OCI-LY1 (cell line): ENCODE measurements around the gene HS3ST3B1.

Source experiments
- H2AFZ ChIP-seq: fragments of 200-600 bp; sonication (generic), shearing (Covaris generic); 2 replicates; pipeline ENCODE4 v1.6.0; 2014; ENCODE audit warnings: antibody characterized with exemption, mild to moderate bottlenecking, low read length
- H3F3A ChIP-seq: fragments of 200-600 bp; sonication (generic), shearing (Covaris generic); 2 replicates; pipeline ENCODE4 v1.6.0; 2014; ENCODE audit warnings: mild to moderate bottlenecking, antibody characterized with exemption, low read length, moderate library complexity; ENCODE audit not compliant: insufficient read depth
- H3K27ac ChIP-seq: fragments of 200-600 bp; sonication (generic); 2 replicates; pipeline ENCODE4 v1.5.1; 2014; ENCODE audit warnings: low read length, mixed run types, mild to moderate bottlenecking, low read depth; ENCODE audit not compliant: poor library complexity, severe bottlenecking
- H3K27me3 ChIP-seq: fragments of 200-600 bp; sonication (generic); 2 replicates; pipeline ENCODE4 v1.6.0; 2014; ENCODE audit warnings: antibody characterized with exemption, mild to moderate bottlenecking, low read length, moderate library complexity; ENCODE audit not compliant: insufficient read depth
- H3K36me3 ChIP-seq: fragments of 200-600 bp; sonication (generic); 2 replicates; pipeline ENCODE4 v1.6.1; 2014; ENCODE audit warnings: mild to moderate bottlenecking, antibody characterized with exemption, low read length, moderate library complexity, mixed read lengths; ENCODE audit not compliant: insufficient read depth
- H3K4me1 ChIP-seq: fragments of 200-600 bp; sonication (generic); 2 replicates; pipeline ENCODE4 v1.5.1; 2014; ENCODE audit warnings: mild to moderate bottlenecking, low read length, moderate library complexity; ENCODE audit not compliant: insufficient read depth, severe bottlenecking
- H3K4me2 ChIP-seq: fragments of 200-600 bp; sonication (generic), shearing (Covaris generic); 2 replicates; pipeline ENCODE4 v1.6.1; 2014; ENCODE audit warnings: low read length
- H3K4me3 ChIP-seq: fragments of 200-600 bp; sonication (generic); 2 replicates; pipeline ENCODE4 v1.5.1; 2014; ENCODE audit warnings: low read length, low read depth, mild to moderate bottlenecking, mixed read lengths; ENCODE audit not compliant: poor library complexity, severe bottlenecking
- H3K79me2 ChIP-seq: fragments of 200-600 bp; shearing (Covaris generic); 2 replicates; pipeline ENCODE4 v1.6.1; 2016; ENCODE audit warnings: mixed run types, low read length, mixed read lengths; ENCODE audit not compliant: insufficient read depth
- H3K9ac ChIP-seq: fragments of 200-600 bp; sonication (generic), shearing (Covaris generic); 2 replicates; pipeline ENCODE4 v1.6.1; 2014; ENCODE audit warnings: mild to moderate bottlenecking, low read length, mixed read lengths
- H3K9me2 ChIP-seq: fragments of 200-600 bp; sonication (generic), shearing (Covaris generic); 2 replicates; pipeline ENCODE4 v1.6.1; 2014; ENCODE audit warnings: low read depth, mild to moderate bottlenecking, low read length, mixed read lengths
- H3K9me3 ChIP-seq: fragments of 200-600 bp; shearing (Covaris generic); 2 replicates; pipeline ENCODE4 v1.6.1; 2014; ENCODE audit warnings: low read length, mixed read lengths
- H4K20me1 ChIP-seq: fragments of 200-600 bp; sonication (generic), shearing (Covaris generic); 2 replicates; pipeline ENCODE4 v1.6.0; 2016; ENCODE audit warnings: mild to moderate bottlenecking, low read length; ENCODE audit not compliant: insufficient read depth
- EZH2 ChIP-seq: fragments of 200-600 bp; sonication (generic), shearing (Covaris generic); IDR thresholded peaks from 2 replicates; pipeline ENCODE4 v1.8.0; 2017; ENCODE audit warnings: borderline replicate concordance, mixed run types, mild to moderate bottlenecking, antibody characterized with exemption, low read length, moderate library complexity, mixed read lengths
- TF ChIP-seq, protein P1 (sequence below): fragments of 200-600 bp; sonication (generic), shearing (Covaris generic); IDR thresholded peaks from 2 replicates; pipeline ENCODE4 v1.5.1; 2017; ENCODE audit warnings: mild to moderate bottlenecking, antibody characterized with exemption, low read length, moderate library complexity, mixed read lengths

HS3ST3B1 gene

DNA sequence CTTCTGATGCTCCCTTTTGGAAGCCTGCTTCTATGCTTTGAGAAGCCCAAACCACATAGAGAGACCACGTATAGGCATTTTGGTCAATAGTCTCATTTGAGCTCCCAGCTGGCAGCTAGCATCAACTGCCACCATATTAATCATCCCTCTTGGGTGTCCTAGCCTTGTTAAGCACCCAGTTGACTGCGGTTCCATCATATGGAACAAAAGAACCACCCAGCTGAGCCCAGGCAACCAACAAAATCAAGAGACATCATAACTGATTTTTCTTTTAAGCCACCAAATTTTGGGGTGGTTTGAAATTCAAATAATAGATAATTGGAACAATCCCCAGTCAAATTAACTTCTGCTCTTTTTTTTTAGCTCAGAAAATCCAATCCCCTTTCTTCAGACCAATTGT, 53.9 kb downstream of the HS3ST3B1 start:
- H3K9me2 ChIP-seq: no peaks in the 10 kb centered on the region

DNA sequence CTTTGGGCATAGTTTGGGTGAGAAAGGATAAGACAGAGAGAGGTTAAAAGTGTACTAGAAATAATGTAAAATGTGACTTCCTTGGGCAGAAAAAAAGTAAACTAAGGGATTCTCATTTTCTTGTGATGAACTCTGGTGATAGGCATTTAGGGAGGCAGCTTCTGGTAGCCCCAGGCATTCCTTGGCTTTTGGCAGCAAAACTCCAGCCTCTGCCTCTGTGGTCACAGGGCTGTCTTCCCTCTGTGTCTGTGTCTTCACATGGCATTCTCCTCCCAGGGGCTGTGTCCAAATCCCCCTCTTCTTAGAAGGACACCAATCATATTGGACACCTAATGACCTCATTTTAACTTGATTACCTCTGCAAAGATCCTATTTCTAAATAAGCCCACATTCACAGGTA, 54.7 kb downstream of the HS3ST3B1 start:
- H3K9ac ChIP-seq: no peak overlapping the region
- no peak overlapping the region for H3K4me2 ChIP-seq
- no peaks in the 10 kb centered on the region for H3F3A ChIP-seq
- H3K4me3 ChIP-seq: no peak overlapping the region
- no peak overlapping the region for H3K27ac ChIP-seq
- no peaks in the 10 kb centered on the region for H3K36me3 ChIP-seq
- no peak overlapping the region for H2AFZ ChIP-seq
- no peaks in the 10 kb centered on the region for H3K27me3 ChIP-seq
- no peaks in the 10 kb centered on the region for H3K9me3 ChIP-seq
- no peak for TF ChIP-seq EZH2
- TF ChIP-seq, protein P1, sequence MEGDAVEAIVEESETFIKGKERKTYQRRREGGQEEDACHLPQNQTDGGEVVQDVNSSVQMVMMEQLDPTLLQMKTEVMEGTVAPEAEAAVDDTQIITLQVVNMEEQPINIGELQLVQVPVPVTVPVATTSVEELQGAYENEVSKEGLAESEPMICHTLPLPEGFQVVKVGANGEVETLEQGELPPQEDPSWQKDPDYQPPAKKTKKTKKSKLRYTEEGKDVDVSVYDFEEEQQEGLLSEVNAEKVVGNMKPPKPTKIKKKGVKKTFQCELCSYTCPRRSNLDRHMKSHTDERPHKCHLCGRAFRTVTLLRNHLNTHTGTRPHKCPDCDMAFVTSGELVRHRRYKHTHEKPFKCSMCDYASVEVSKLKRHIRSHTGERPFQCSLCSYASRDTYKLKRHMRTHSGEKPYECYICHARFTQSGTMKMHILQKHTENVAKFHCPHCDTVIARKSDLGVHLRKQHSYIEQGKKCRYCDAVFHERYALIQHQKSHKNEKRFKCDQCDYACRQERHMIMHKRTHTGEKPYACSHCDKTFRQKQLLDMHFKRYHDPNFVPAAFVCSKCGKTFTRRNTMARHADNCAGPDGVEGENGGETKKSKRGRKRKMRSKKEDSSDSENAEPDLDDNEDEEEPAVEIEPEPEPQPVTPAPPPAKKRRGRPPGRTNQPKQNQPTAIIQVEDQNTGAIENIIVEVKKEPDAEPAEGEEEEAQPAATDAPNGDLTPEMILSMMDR: no peak
- no peaks in the 10 kb centered on the region for H3K9me2 ChIP-seq
- no peaks in the 10 kb centered on the region for H3K79me2 ChIP-seq
- no peaks in the 10 kb centered on the region for H3K4me1 ChIP-seq
- H4K20me1 ChIP-seq: no peaks in the 10 kb centered on the region

More for the DNA sequence above, 53.9 kb downstream of the HS3ST3B1 start:
- Histone ChIP-seq H3K4me1 (no peaks in the 10 kb centered on the region), H3F3A (no peaks in the 10 kb centered on the region), H3K27ac (no peak overlapping the region), H3K9ac (no peak overlapping the region), H3K27me3 (no peaks in the 10 kb centered on the region), H2AFZ (no peak overlapping the region), H3K79me2 (no peaks in the 10 kb centered on the region), H3K36me3 (no peaks in the 10 kb centered on the region), H4K20me1 (no peaks in the 10 kb centered on the region), H3K4me3 (no peak overlapping the region), H3K4me2 (no peak overlapping the region), H3K9me3 (no peaks in the 10 kb centered on the region)
- TF ChIP-seq, protein P1: no peak
- no peak for TF ChIP-seq EZH2

DNA sequence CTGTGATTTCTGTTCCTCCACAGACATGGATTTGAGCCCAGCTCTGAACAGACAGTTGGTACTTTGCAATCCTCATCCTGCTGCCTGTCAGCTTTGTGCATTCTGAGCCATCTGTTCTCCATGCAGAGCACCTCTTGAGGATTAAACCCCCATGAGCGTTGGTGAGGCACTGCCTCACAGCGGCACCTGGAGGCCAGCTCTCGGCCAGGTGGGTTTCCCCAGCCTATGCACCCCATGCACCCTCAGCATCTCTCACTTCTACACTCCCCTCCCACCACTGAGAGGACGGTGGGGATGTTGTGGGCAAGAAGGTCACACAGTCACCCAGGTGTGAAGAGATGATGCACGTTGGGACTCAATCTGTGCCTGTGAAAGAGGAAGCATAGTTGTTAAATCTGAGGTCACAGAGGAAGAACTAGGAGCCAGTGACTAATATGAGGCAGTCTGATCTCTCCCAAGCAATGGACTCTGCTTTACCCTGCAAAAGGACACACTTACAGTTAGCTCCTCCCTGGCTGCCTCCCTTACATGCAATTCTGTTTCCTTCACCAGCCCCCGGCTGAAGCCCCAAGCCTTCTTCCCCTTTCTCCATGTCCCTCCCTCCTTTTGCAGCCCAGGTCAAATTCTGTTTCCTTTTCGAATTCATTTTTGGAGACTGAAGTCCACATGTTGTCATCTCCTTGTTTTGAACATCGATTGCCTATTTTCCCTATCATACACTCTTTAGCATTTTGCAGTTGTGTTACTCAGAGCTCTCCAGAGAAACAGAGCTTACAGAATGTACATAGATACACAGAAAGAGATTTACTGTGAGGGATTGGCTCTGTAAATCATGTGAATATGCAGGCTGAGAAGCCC, 58.5 kb downstream of the HS3ST3B1 start:
- H2AFZ ChIP-seq: no peak overlapping the region
- H3K9me2 ChIP-seq: no peaks in the 10 kb centered on the region
- H3K4me1 ChIP-seq: no peaks in the 10 kb centered on the region
- TF ChIP-seq, protein P1: no peak
- no peaks in the 10 kb centered on the region for H3K9me3 ChIP-seq
- no peaks in the 10 kb centered on the region for H3F3A ChIP-seq
- no peaks in the 10 kb centered on the region for H3K36me3 ChIP-seq
- H3K9ac ChIP-seq: no peak overlapping the region
- H4K20me1 ChIP-seq: no peaks in the 10 kb centered on the region
- no peaks in the 10 kb centered on the region for H3K79me2 ChIP-seq
- H3K27me3 ChIP-seq: no peaks in the 10 kb centered on the region
- H3K27ac ChIP-seq: no peak overlapping the region
- no peak overlapping the region for H3K4me3 ChIP-seq
- no peak overlapping the region for H3K4me2 ChIP-seq
